H54 (cell line): Measurements from ENCODE around the gene ARHGEF3.
A peak's percentile ranks its signal among the peaks of the same experiment; 100 is the strongest.

Source experiments
- DNase-seq: peaks from one replicate; pipeline ENCODE4 v3.0.0; 2011; ENCODE audit warnings: low spot score, mixed read lengths; ENCODE audit not compliant: insufficient read length
- FAIRE-seq: peaks from 3 replicates; lab custom pipeline; 2011; peaks lifted over from hg19 to GRCh38; lab: Jason Lieb, UNC
- POLR2A ChIP-seq: IDR thresholded peaks from 2 replicates; pipeline ENCODE4 v1.6.1; 2011; ENCODE audit warnings: low read depth, mild to moderate bottlenecking, low read length

ARHGEF3 gene

DNA sequence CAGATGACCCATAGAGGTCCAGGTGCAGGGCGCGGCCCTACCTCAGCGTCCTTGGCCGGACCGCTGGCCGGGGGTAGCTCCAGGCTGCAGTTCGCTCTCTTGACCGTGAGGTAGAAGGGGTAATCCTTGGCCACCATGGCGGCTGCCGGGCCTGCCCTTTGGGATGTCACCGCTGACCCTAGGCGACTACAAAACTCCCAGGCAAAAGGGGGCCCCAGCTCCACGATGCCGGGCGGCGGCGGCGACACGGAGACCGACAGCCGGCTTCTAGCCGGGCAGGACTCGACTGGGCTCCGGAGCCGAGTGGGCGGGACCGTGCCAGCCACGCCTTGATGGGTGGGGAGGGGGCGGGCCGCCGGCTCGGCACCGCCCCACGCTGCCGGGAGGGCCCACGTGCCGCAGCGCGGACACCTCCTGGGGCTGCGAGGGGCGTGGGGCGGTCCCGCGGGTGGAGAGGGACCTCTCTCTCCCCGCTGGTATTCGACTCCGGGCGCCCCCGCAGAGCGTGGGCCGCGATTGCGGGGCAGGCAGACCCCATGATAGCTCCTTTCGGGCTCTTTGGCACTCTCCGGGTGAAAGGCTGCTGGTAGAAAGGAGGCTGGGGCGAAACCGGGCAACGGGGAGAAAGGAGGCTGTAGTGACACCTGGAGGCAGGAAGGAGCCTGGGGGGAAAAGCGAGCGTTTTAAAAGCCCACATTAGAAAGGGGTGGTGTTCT, at the start of gene ARHGEF3:
Gene ARHGEF3 (minus strand): TSS at position 288 of the 716 bp plus-strand sequence. CDS start 151 bp downstream, at position 137.
- no peak for FAIRE-seq
- DNase-seq: peak; percentile 82
- peak; percentile 84 for TF ChIP-seq POLR2A

- FAIRE-seq (no peak), DNase-seq (no peak)
- no peak for TF ChIP-seq POLR2A
Measured at GRCh38 chr3:56849698-56850097, 47.9 kb upstream of the ARHGEF3 start.

- DNase-seq (no peak), FAIRE-seq (peak; percentile 80)
Measured at GRCh38 chr3:56845505-56845904, 43.8 kb upstream of the ARHGEF3 start.

DNA sequence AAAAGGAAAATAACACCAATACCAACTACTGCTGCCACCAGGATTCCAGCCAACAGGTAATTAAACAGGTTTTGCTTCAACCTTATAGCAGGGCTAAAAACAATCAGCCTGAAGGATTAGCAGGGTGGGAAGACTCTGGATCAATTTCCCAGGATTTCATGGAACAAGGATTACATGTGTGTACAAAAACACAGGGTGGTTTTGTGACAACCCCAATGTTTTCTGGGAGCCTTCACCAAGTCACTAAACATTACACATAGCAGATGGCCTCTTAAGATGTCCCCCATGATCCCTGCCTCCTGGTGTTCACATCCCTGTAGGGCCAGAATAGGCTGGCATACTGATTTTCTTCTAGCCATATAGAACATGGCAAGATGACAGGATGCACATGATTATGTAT, 42.8 kb upstream of the ARHGEF3 start:
- no peak for DNase-seq
- no peak for FAIRE-seq
- no peak for TF ChIP-seq POLR2A

More at GRCh38 chr3:56845505-56845904, 43.8 kb upstream of the ARHGEF3 start:
- no peak for TF ChIP-seq POLR2A

DNA sequence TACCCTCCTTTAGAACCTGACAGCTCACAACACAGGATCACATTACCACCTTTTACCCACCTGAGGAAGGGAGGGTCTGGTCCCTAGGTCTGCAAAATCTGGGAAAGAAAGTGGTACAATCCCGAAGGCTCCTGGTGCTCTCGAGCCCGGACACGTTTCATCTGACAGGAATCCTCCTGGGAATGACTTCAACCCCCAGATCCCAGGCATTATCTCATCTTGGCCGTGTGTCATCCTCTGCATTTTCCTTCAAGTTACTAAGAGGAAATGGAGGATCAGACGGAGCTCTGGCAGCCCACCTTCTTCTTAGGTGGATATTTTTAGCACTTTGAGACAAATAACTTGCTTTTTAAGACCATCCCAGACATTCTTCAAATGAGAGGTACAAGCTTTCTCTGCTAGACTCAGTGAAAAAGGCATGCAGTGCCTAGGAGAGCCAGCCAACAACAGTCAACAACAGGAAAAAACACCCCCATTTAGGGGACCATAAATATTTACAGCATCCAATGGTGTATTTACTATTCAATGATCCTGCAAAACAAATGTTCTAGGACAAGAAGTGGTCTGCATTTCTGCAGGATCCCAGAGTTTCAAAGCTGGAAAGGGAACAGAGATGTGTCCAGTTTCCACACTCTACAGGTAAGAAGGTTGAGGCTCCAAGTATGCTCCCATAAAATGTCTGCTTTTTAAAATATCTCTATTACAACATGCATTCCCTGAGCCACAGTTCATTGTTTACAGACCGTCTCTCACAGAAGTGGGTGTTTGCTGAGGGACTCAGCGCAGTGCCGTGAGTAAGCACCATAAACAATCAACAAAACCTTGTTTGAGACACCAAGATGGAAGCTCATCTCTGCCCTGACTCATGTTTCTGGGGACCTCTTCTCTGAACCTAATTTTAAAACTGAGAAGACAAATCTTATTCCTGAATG, 38.3 kb upstream of the ARHGEF3 start:
- DNase-seq (no peak), FAIRE-seq (peak; percentile 79)
- TF ChIP-seq POLR2A: no peak

DNA sequence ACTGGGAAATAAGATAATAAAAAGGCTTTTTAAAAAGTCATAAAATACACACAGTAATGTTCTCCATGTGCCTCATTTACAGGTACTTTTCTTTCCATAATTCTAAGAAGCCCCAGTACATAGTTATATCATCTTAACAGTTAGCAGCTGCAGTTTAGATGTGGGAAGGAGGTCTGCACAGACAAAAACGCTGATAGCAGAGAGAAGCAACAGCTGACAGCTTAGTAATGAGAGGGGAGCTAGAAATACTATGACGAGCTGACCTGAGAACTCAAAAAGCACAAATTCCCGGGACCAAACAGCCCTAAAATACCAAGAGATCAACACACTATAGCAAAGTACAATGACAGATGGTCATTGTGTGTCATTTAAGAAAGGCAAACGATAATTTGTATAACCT, 36.7 kb upstream of the ARHGEF3 start:
- no peak for DNase-seq
- no peak for FAIRE-seq
- no peak for TF ChIP-seq POLR2A

- peak; percentile 38 for FAIRE-seq
- TF ChIP-seq POLR2A: no peak
- DNase-seq: no peak
Measured at GRCh38 chr3:56837196-56837955, 35.6 kb upstream of the ARHGEF3 start.

GRCh38 chr3:56836276-56837163, 34.8 kb upstream of the ARHGEF3 start:
- FAIRE-seq (peak; percentile 50), DNase-seq (no peak)
- no peak for TF ChIP-seq POLR2A

DNA sequence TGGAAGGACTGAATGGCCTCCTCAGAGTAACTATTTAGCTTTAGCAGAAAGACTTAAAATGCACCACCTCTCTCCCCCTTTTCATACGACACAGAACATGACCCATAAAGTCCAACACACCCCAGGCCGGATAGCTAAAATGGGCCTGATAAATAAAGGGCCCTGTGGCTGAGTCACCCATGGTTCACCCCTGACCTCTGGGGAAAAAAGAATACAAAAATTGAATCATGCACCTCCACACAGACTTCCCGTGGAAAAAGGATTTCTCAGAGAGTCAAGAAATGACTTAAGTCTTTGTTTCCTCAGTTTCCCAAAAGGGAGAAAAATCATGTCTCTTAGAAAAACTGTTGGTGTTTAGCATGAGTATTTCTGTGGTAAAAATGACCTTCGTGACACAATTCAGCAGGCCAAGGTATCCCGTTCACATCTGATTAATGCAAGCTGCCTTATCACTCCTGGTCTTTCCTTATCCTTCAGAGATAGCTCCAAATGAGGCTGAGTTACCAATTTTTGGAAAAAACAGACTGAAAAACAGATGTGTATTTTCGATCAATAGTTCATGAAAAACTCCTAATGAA, 34.0 kb upstream of the ARHGEF3 start:
- FAIRE-seq (peak; percentile 92), DNase-seq (no peak)
- no peak for TF ChIP-seq POLR2A

GRCh38 chr3:56833536-56833935, 31.8 kb upstream of the ARHGEF3 start:
- FAIRE-seq: no peak
- DNase-seq: no peak
- no peak for TF ChIP-seq POLR2A

DNA sequence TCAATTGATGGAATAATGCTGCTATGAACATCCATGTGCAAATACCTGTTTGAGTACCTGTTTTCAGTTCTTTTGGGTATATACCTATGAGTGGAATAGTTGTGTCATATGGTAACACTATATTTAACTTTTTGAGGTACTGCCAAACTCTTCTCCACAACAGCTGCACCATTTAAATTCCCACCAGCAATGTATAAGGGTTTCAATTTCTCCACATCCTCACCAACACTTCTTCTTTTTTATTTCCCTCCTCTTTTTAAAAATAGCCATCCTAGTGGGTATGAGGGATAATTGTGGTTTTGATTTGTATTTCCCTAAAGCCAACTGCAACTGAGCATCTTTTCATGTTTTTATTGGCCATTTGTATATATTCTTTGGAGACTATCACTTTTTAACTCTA, 31.3 kb upstream of the ARHGEF3 start:
- DNase-seq (no peak), FAIRE-seq (no peak)
- TF ChIP-seq POLR2A: no peak

DNA sequence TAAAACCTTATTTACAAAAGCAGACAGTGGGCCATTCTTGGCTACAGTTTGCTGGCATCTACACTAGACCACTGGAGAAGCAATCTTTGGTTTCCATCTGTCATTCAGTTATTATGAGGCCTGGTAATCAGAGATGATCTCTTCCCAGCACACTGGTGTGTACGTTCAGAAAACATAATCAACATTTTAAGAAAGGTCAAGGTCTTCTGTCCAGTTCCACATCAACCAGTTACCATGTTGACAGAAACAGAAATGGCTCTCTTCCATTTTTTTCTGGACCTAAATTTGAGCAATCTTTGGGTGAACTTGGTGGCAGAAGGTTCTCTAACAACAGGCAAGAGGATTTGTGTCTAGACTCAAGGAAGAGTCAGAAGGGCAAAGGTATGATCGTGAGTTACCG, 29.8 kb upstream of the ARHGEF3 start:
- FAIRE-seq: no peak
- no peak for TF ChIP-seq POLR2A
- no peak for DNase-seq
